ENCODE data around the gene TPK1.
"Not testable (repeated sequence)": the region's sequence is repeated elsewhere in the genome, so short reads cannot be mapped to it uniquely, and the experiment has no call there.

The TPK1 gene

GRCh38 chr7:144777005-144777839 lies 58.6 kb downstream of the TPK1 start:
- DNase-seq (ENCODE audit: low spot score) = no peak

- DNase-seq (ENCODE audit: low spot score) = no peak
These were observed 59.4 kb downstream of the TPK1 start for GRCh38 chr7:144776447-144776846.

DNA sequence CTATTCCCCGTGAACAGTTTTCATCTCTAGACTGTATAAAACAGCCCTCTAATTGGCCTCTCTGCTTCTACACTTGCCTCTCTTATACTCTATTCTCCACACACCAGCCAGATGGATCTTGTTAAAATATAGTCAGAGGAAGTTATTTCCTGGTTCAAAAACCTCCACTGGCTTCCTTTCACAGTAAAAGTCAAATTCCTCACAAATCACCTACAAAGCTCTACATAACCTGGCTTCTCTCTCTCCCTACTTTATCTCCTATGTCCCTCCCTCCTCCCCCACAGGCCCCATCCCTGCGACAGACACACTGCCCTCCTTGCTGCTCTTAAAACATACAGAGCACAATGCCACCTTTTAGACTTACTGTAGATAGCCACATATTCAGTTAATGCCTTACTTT lies 60.1 kb downstream of the TPK1 start:
- no peak for DNase-seq (ENCODE audit: low spot score)

GRCh38 chr7:144771927-144772326 lies 63.9 kb downstream of the TPK1 start:
- DNase-seq (ENCODE audit: low spot score) = no peak

GRCh38 chr7:144771174-144771573 lies 64.7 kb downstream of the TPK1 start:
- DNase-seq (ENCODE audit: low spot score) = no peak

GRCh38 chr7:144769352-144769751 lies 66.5 kb downstream of the TPK1 start:
- DNase-seq (ENCODE audit: low spot score) = no peak

GRCh38 chr7:144768633-144769032 lies 67.2 kb downstream of the TPK1 start:
- DNase-seq (ENCODE audit: low spot score) = no peak

DNA sequence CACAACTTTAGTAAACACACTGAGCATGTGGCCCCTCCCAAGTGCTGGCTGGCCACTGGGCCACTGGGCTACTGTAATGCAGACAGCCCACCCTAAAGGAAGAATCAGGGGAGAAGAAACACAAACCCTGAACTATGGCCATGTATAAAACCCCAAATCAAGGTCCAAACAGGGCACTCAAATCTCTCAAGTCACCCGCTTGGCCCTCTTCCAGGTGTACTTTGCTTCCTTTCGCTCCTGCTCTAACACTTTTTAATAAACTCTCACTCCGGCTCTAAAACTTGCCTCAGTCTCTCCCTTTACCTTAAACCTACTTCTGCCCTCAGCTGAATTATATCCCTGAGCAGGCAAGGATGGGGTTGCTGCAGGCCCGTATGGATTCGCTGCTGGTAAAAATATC lies 72.6 kb downstream of the TPK1 start:
- no peak for DNase-seq (ENCODE audit: low spot score)

DNA sequence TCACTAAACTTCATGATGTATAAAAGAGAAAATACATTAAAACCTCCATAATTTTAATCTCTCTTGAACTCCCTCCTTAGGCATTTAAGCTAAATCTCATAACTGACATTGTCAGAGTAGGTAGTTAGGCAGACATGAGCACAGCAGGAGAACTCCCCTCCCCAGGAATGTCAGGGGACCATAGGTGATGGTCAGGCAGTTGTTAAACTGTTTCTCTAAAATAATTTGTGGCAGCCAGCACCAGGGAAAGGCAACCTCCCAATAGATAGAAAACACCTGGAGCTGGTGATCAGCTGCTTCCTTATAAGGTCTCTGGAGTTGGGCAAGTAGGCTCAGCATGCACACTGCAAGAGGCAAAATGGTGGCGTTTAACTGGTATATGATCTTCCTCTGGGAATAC lies 73.0 kb downstream of the TPK1 start:
- no peak for DNase-seq (ENCODE audit: low spot score)

- no peak for DNase-seq (ENCODE audit: low spot score)
These were observed 74.4 kb downstream of the TPK1 start for GRCh38 chr7:144761493-144761892.

- DNase-seq (ENCODE audit: low spot score) = no peak
These were observed 76.2 kb downstream of the TPK1 start for GRCh38 chr7:144759653-144760052.

GRCh38 chr7:144747936-144748335 lies 87.9 kb downstream of the TPK1 start:
- DNase-seq (ENCODE audit: low spot score) = no peak

DNA sequence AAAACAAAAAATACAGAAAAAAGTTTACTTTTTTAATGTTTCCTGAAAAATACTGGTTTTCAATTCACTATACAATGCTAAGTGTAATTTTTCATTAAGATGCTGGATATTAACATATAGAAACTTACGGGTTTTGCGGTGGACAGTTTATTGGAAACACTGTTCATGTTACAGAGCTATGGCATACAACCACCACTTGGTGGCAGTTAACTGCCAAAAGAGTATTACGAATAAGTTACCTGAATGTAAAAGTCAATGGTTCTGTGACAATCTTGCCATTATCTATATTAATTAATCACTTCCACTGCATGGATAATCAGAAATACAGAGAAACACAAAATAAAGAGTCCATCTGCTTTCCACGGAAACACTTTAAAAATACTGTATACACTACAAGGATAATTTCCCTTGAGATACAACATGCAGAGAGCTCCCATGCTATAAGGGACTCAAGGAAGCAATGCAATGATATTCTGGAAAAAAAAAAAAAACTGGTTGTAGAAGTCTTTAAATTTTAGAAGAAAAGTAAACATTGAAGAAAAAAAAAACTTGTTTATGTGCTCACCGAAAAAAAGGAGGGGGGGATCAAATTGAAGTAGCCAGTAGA lies 97.0 kb downstream of the TPK1 start:
- DNase-seq (ENCODE audit: low spot score) = no peak

DNA sequence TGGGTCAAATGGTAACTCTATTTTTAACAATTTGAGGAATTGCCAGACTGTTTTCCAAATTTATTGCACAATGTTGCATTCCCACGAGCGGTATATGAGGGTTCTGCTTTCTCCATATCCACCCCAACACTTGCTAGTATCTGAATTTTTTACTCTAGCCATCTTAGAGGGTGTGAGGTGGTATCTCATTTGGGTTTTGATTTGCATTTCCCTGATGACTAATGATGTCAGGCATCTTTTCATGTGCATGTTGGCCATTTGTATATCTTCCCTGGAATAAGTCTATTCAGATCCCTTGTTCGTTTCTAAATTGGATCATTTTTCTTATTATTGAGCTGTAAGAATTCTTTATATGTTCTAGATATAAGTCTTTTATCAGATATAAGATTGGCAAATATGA lies 97.7 kb downstream of the TPK1 start:
- no peak for DNase-seq (ENCODE audit: low spot score)

DNA sequence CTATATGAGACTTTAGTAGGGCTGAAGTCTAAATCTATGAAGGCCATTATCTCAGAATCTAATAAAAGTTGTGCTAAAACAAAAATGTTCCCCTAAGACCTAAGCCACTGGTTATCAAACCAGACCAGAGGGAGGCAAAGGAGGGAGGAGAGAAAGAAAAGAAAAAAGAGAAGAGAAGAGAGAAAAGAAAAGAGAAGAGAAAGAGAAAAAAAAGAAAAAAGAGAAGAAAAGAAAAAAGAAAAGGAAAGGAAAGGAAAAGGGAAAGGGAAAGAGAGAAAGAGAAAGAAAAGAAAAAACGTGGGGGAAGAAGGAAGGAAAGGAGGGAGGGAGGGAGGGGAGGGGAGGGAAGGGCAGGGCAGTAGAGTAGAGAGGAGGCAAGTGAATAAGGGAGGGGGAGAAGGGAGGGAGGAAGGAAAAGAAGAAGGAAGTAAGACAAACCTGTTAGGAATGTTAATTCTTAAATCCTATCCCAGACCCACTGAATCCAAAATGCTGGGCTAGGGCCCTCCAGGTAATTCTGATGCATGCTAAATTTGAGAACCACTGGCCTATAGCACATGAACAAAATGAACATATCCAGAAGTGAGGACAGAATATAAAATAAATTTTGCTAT lies 98.9 kb downstream of the TPK1 start:
- DNase-seq (ENCODE audit: low spot score) = no peak

DNA sequence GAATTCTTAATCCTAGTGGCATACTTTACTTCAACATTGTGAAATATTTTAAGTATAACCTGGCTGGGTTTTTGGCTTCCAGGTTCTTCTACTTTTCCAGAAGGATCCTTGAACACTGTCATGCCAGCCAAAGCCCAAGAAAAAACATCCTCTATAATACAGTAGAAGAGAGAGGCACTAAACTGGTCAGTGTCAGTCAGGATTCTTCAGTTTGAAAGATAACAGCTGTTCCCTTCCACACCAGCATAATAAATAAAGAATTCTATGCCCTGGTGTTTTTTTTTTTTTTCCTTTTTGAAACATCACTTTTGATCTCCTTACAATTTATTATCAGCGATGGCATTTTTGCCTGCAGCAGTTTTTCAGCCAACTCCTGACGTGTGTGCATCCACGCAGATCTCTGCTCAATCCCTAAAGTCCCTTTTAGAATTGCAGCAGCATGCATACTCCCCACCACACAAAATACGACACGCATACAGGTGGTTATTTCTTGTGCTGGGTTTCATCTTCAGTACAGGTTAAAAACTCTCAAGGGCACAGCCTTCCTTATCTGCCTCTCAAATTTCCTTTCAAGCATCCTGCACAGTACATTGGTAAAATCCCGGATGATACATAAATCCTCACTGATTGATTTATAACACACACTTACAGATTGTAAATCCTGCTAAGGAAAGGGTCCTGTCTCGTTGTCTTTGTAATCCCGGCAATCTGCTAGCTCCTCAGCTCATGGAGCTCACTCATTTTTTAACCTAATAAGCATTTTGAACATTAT lies 100.2 kb downstream of the TPK1 start:
- no peak for DNase-seq (ENCODE audit: low spot score)

GRCh38 chr7:144731661-144732351 lies 104.0 kb downstream of the TPK1 start:
- DNase-seq (ENCODE audit: low spot score) = no peak

DNA sequence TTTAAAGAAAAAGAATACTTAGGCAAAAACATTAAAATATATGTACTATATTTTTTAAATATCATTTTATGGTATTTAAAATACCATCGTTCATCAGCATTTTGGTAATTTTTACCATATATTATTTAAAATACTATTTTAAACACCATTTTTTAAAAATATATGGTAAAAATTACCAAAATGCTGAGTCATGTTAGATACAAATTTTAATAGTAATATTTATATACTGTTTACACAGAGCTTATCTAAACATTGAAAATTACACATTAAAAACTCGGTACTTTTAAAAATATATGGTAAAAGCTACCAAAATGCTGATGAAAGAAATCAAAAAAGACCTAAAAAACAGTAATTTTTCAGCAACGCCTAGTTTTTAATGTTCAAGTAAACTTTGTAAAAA lies 105.6 kb downstream of the TPK1 start:
- no peak for DNase-seq (ENCODE audit: low spot score)

- DNase-seq (ENCODE audit: low spot score) = no peak
These were observed 106.6 kb downstream of the TPK1 start for GRCh38 chr7:144729226-144729625.

DNA sequence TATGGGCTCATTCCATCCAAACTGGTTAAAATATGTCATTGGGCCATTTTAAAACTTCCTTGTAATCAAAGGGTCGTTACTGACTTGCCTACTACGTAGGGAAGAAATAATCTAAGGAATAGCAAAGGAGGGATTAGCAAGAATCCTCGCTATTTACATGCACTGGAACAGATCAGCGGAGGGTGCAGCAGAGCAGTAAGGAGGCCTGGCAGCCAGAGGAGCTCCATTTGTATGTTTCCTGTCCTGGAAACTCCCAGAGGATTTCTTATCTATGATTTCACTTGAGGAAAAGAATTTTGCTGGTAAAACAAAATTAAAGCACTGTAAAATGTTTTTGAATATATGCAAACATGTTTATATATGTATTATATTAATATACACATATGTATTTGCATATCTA lies 107.3 kb downstream of the TPK1 start:
- DNase-seq (ENCODE audit: low spot score) = no peak

- DNase-seq (ENCODE audit: low spot score) = not testable (repeated sequence)
These were observed 109.0 kb downstream of the TPK1 start for GRCh38 chr7:144726840-144727239.

DNA sequence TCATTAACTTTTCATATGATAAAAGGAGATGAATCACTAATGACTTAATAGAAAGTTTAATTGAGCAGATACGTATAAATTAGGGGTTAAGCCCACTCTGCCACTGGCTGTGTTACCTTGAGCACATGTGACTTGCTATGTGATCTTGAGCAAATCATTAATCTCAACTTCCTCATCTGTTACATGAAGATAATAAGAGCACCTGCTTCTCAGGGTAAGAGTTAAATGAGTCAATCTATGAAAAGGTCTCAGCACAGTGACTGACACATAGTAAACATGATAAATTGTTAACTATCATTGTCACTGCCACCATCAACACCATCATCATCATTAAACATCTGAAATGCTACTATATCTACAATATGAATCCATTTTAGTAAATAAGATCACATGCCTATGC lies 110.8 kb downstream of the TPK1 start:
- DNase-seq (ENCODE audit: low spot score) = no peak

All from HuH-7.5 (cell line).